Measurements from ENCODE around the gene L1CAM. TPM values are rescaled to one million over a fixed set of nuclear protein-coding genes. Genes with fewer than 3 reads are reported as not detected.

L1CAM gene
- total RNA-seq, 1 experiment from 2014 or later = 819 TPM

DNA sequence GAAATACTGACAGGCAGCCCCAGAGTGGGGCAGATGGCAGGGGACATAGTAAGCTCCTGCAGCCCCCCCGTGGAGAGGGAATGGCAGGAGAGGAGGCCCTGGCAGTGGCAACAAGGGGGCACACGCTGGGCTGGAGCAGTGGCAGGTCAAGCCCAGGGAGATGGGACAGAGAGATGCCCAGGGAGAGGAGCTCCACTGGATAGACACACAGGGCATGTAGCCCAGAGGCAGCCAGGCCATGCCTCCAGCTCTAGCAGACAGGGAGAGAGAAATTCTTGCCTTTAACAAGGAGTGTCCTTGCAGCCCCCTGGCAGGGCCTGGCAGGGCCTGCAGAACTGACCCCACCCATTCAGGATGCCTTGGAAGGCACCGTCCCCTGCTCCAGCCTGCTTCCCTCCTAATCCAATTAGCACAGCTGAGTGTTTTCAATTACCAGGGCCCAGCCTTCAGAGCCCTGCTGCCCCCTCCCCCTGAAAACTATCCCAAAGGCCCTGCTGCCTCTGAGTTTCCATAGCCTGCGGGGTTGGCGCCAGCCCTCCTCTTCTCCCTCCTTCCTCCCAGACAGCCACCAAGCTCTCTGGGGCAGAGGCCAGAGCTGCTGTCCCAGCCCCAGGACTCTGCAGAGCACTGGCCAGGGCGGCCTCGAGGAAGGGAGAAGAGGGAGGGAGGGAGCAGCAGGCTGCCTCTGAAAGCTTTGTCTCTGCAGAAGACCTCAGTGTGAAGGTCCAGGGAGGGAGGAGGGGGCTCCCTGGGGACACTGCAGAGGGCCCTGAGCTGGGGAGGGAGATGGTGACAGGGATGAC, 12.5 kb downstream of the L1CAM start:
- Histone ChIP-seq H3K4me1 (ENCODE audit: control insufficient read depth, insufficient read depth, low read length) (peaks cover 23% of the 10 kb centered on the region), H3K9me3 (ENCODE audit: control insufficient read depth, insufficient read depth, low read depth, low read length) (no peaks in the 10 kb centered on the region), H3K4me3 (ENCODE audit: low read depth in 2 of 2, low read length in 2 of 2) (no peak overlapping the region), H3K36me3 (ENCODE audit: control insufficient read depth, insufficient read depth, low read length) (no peaks in the 10 kb centered on the region; the same call in 1 of the 2 replicates), H3K27ac (ENCODE audit: low read length) (no peak overlapping the region), H3K27me3 (ENCODE audit: control insufficient read depth, insufficient read depth, low read length) (no peaks in the 10 kb centered on the region)
- ChIA-PET CTCF (no interaction called here), POLR2A (no interaction called here)
- BruUV-seq (replicated peaks) = no TSS peak
- intact Hi-C loops (cut with micrococcal nuclease; ENCODE audit: unreplicated experiment) (no loop called here), in situ Hi-C loops (cut with HindIII; ENCODE audit: low pct_unique_long_range_greater_than_20kb, low sequenced_read_pairs) (no loop called here)
- TF ChIP-seq, protein P1, sequence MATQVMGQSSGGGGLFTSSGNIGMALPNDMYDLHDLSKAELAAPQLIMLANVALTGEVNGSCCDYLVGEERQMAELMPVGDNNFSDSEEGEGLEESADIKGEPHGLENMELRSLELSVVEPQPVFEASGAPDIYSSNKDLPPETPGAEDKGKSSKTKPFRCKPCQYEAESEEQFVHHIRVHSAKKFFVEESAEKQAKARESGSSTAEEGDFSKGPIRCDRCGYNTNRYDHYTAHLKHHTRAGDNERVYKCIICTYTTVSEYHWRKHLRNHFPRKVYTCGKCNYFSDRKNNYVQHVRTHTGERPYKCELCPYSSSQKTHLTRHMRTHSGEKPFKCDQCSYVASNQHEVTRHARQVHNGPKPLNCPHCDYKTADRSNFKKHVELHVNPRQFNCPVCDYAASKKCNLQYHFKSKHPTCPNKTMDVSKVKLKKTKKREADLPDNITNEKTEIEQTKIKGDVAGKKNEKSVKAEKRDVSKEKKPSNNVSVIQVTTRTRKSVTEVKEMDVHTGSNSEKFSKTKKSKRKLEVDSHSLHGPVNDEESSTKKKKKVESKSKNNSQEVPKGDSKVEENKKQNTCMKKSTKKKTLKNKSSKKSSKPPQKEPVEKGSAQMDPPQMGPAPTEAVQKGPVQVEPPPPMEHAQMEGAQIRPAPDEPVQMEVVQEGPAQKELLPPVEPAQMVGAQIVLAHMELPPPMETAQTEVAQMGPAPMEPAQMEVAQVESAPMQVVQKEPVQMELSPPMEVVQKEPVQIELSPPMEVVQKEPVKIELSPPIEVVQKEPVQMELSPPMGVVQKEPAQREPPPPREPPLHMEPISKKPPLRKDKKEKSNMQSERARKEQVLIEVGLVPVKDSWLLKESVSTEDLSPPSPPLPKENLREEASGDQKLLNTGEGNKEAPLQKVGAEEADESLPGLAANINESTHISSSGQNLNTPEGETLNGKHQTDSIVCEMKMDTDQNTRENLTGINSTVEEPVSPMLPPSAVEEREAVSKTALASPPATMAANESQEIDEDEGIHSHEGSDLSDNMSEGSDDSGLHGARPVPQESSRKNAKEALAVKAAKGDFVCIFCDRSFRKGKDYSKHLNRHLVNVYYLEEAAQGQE (IDR thresholded peaks at IDR 0.05; ENCODE audit: insufficient read depth in 1 of 2, low read depth in 2 of 2, low read length in 1 of 2) = no peak
- TF ChIP-seq, protein P2, sequence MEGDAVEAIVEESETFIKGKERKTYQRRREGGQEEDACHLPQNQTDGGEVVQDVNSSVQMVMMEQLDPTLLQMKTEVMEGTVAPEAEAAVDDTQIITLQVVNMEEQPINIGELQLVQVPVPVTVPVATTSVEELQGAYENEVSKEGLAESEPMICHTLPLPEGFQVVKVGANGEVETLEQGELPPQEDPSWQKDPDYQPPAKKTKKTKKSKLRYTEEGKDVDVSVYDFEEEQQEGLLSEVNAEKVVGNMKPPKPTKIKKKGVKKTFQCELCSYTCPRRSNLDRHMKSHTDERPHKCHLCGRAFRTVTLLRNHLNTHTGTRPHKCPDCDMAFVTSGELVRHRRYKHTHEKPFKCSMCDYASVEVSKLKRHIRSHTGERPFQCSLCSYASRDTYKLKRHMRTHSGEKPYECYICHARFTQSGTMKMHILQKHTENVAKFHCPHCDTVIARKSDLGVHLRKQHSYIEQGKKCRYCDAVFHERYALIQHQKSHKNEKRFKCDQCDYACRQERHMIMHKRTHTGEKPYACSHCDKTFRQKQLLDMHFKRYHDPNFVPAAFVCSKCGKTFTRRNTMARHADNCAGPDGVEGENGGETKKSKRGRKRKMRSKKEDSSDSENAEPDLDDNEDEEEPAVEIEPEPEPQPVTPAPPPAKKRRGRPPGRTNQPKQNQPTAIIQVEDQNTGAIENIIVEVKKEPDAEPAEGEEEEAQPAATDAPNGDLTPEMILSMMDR (IDR thresholded peaks at IDR 0.05) = no peak
- TF ChIP-seq POLR2AphosphoS5 (IDR thresholded peaks at IDR 0.05; ENCODE audit: low read depth, low read length) = no peak
- no peak for TF ChIP-seq SIN3A (IDR thresholded peaks at IDR 0.05; ENCODE audit: borderline replicate concordance, insufficient read depth, low read depth, low read length)
- TF ChIP-seq TCF7L2 (IDR thresholded peaks at IDR 0.05; ENCODE audit: low read depth, low read length) = no peak
- DNase-seq (ENCODE audit: low read depth, low spot score) (no peak), ATAC-seq (no peak)

DNA sequence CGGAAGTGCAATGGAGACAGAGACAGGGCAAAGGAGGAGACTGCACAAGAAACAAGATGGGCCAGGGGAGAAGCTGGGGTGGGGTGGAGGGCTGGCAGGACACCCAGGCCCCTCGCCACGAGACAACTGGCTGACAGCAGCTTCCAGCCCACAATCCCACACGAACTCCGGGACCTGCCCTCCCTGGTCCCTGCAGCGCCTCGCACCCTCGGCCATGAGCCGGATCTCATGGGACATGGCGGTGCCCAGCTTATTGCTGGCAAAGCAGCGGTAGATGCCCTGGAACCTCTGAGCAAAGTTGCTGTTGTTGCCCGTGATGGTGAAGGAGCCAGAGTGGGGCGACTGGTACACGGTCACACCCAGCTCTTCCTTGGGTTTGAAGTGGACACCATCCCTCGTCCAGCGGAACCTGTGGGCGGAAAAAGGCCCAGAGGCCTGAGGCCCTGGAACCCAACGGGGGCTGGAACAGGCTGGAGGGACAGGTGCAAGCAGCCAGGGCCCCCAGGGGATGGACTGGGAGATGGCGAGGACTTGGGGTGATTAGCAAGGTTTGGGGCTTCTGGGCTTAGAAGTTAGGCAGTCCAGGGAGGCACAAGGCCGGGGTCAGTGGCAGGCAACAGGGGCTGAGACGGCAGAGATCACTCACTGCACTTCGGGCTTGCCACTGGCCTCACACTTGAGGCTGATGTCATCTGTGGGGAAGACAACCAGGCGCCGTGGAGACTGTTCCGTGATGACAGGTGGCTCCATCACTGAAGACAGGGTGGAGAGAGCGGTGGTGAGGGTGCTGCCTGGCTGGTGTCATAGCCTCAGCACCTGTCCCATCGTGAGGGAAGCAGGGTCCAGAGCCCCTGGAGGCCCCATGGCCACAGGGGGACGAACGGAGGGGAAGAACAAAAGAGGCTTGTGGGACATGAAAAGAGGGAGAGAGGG, 13.8 kb downstream of the L1CAM start:
- peaks cover 14% of the 10 kb centered on the region for H3K4me1 ChIP-seq (ENCODE audit: control insufficient read depth, insufficient read depth, low read length)
- H3K9me3 ChIP-seq (ENCODE audit: control insufficient read depth, insufficient read depth, low read depth, low read length) = no peaks in the 10 kb centered on the region
- POLR2A ChIA-PET = no interaction called here
- CTCF ChIA-PET = no interaction called here
- no peaks in the 10 kb centered on the region for H3K27me3 ChIP-seq (ENCODE audit: control insufficient read depth, insufficient read depth, low read length)
- in situ Hi-C loops (cut with HindIII; ENCODE audit: low pct_unique_long_range_greater_than_20kb, low sequenced_read_pairs) (no loop called here), intact Hi-C loops (cut with micrococcal nuclease; ENCODE audit: unreplicated experiment) (no loop called here)
- no TSS peak for BruUV-seq (replicated peaks)
- DNase-seq (ENCODE audit: low read depth, low spot score) (no peak), ATAC-seq (no peak)
- TF ChIP-seq, protein P1 (IDR thresholded peaks at IDR 0.05; ENCODE audit: insufficient read depth in 1 of 2, low read depth in 2 of 2, low read length in 1 of 2) = no peak
- no peak for TF ChIP-seq SIN3A (IDR thresholded peaks at IDR 0.05; ENCODE audit: borderline replicate concordance, insufficient read depth, low read depth, low read length)
- TF ChIP-seq TCF7L2 (IDR thresholded peaks at IDR 0.05; ENCODE audit: low read depth, low read length) = no peak
- H3K27ac ChIP-seq (ENCODE audit: low read length) = no peak overlapping the region
- H3K4me3 ChIP-seq (ENCODE audit: low read depth in 2 of 2, low read length in 2 of 2) = no peak overlapping the region
- no peaks in the 10 kb centered on the region; the same call in 1 of the 2 replicates for H3K36me3 ChIP-seq (ENCODE audit: control insufficient read depth, insufficient read depth, low read length)

Data from Panc1 (cell line).